Measurements from ENCODE around the gene GLI3. TPM values are rescaled to one million over a fixed set of nuclear protein-coding genes. Genes with fewer than 3 reads are reported as not detected.

GLI3 gene
- total and polyA plus RNA-seq, 2 of the 8 experiments (the other 6 are each of a cell fraction or from before 2014, with no cell fraction given): 8.0 to 31.1 TPM

DNA sequence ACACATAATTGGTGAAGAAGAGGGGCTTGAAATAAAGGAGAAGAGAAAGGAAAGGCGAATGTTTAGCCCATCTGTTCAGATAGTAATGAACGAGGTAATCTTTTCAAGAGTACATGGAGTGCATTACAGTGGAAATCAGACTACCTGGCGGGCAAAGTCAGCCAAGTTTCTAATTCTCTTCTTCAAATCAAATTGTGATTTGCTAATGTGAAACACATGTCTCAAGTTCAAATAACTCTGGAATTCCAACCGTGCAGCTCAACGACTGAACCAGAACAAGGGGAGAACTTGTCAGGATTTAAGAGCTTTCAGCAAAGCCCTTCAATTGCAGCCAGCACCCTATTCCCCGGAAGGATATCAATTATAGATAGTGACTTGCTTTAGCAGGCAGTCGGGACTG lies 216.9 kb downstream of the GLI3 start (continued):
- TF ChIP-seq CHD1 (IDR thresholded peaks at IDR 0.05; ENCODE audit: low read depth, low read length) (no peak), TEAD4 (IDR thresholded peaks at IDR 0.05; ENCODE audit: low read depth, low read length) (no peak), CBX8 (IDR thresholded peaks at IDR 0.05; ENCODE audit: borderline replicate concordance, low read depth, low read length) (no peak), POLR2AphosphoS5 (IDR thresholded peaks at IDR 0.05; ENCODE audit: low read depth, low read length) (no peak), SP4 (IDR thresholded peaks at IDR 0.05; ENCODE audit: low read length) (no peak)
